Astrocyte of the spinal cord (primary cell): ENCODE results near the gene EPHA2.

Experiments
- DNase-seq: peaks from one replicate; pipeline ENCODE4 v3.0.0; 2011; ENCODE audit warnings: low read depth, low spot score
- H3K4me3 ChIP-seq: 2 replicates; pipeline ENCODE4 v1.5.1; 2011; ENCODE audit warnings: low read depth, mild to moderate bottlenecking, low read length, moderate library complexity
- in situ Hi-C: cut with HindIII; loops from 2 replicates; pipeline ENCODE4 v1.10.0; 2017; ENCODE audit warnings: low sequenced_read_pairs
- TF ChIP-seq, protein P1 (sequence below): IDR thresholded peaks from 2 replicates; pipeline ENCODE4 v1.5.1; 2012; ENCODE audit warnings: low read depth, mild to moderate bottlenecking, low read length, inconsistent platforms

Gene EPHA2

DNA sequence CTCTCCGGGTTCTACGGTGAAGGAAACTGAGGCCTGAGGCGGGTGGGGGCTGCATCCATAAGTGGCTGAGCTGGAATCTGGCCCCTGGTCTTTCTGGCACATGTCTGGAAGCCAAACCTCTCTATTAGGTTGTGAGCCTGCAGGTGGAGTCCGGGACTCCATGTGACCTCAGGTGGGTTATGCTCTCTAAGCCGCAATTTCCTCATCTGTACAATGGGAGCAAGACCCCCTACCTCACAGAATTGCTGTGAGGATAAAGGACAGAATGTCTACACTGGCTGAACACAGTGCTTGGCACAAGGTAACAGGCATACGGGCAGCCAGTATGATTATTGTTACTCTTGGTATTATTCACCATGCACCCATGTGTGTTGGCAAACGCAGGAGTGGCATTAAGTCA lies 6.7 kb downstream of the EPHA2 start:
- in situ Hi-C loops = no loop called here
- H3K4me3 ChIP-seq = no peak overlapping the region
- TF ChIP-seq, protein P1, sequence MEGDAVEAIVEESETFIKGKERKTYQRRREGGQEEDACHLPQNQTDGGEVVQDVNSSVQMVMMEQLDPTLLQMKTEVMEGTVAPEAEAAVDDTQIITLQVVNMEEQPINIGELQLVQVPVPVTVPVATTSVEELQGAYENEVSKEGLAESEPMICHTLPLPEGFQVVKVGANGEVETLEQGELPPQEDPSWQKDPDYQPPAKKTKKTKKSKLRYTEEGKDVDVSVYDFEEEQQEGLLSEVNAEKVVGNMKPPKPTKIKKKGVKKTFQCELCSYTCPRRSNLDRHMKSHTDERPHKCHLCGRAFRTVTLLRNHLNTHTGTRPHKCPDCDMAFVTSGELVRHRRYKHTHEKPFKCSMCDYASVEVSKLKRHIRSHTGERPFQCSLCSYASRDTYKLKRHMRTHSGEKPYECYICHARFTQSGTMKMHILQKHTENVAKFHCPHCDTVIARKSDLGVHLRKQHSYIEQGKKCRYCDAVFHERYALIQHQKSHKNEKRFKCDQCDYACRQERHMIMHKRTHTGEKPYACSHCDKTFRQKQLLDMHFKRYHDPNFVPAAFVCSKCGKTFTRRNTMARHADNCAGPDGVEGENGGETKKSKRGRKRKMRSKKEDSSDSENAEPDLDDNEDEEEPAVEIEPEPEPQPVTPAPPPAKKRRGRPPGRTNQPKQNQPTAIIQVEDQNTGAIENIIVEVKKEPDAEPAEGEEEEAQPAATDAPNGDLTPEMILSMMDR = no peak
- no peak for DNase-seq

DNA sequence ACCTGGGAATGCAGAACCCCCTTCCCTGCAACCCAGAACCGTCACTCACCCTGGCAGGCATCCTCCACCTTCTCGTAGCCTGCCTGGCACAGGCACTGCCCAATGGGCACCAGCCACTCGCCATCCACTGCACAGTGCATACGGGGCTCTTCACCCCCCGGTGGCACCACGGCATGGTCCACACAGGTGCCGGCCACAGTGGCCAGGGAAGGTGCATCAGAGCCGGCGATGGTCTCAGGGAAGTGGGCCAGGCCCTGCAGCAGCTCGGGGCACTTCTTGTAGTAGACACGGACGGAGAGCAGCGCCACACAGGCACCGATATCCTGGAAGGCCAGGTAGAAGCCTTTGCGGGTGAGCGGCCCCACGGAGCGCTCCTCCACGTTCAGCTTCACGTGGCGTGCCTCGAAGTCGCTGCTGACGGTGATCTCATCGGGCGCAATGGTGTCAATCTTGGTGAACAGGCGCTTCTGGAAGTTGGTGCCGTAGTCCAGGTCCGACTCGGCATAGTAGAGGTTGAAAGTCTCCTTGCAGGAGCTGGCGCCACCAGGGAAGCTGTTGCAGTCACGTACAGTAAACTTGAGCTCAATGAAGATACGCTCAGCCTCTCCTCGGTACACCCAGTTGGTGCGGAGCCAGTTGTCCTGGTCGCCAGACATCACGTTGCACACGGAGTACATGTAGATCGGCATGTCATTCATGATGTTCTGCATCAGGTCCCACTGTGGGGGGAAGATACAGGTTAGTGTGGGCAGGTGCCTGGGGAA lies 7.4 kb downstream of the EPHA2 start:
- DNase-seq = no peak
- in situ Hi-C loops = no loop called here
- no peak overlapping the region for H3K4me3 ChIP-seq
- TF ChIP-seq, protein P1 = no peak

DNA sequence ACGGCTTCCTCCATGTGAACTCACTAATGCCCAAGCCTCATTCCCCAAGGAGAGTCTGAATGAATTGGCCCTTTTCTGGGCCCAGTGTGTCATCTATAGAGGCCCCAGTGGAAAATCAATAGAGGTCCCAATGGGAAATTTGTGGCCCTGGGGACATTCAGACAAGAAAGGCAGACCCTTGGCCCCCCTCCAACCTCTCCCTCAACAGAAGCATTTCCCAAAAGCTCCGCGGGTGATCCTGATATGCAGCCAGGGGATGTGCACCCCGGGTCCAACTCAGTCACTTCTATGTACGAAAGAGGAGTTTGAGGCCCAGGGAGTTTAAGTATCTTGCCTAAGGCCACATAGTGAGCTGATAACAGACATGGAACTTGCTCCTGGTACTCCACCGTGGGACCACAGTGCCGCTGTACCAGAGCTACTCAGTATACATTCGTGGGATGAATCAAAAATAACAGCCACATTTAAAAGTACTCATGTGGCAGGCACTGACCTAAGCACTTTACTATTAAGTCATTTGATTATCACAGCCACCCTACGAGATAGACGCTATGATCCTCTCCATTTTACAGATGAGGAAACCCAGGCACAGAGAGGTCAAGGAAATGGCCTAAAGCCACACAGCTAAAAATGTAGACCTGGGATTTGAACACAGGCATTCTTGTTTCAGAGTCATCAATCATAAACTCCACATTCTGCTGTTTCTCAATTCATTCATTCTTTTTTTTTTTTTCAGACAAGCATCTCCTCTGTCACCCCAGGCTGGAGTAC lies 8.5 kb downstream of the EPHA2 start:
- in situ Hi-C loops = no loop called here

DNA sequence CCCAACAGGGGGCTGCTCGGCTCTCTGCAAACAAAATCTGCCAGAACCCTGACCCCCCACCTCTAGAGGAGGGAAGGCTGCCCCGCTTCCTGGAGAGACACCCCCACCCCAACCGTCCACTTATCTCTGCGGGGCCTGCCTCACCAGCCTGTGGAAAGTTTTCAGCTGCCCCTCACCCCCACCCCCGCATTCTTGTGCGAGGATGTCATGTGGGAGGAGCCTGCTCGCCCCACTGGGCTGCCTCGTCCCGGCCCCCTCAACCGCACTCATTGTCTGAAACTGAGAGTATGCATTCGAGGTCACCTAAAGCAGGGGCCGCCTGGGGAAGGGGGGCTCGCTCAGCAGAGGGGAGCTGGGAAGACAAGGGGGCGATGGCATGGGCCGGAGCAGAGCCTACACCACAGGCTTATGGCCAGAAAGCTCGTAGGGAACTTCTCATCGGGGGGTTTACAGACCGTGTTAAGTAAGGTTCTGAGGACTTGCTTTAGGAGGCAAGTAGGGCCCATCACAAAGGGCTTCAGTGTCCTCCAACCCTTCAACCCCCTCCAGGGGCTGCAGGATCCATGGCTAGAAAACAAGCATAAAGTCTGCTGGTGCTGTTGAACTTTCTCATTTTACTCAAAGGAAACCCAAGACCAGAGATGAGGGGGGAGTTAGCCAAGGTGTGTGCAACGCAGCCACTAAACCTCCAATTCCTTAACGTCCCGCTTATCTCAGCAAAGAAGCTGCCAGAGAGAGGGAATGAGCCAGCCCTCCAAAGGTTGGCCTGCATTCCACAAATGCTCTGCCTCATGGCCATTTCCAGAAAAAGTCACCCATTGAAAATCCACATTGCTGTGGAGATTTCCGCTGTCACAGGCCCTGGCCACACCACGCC lies 9.4 kb downstream of the EPHA2 start:
- DNase-seq = peak; percentile 95
- TF ChIP-seq, protein P1 = no peak
- in situ Hi-C loops = no loop called here
- peak overlapping the region; percentile 18 for H3K4me3 ChIP-seq

More for the DNA sequence above, 8.5 kb downstream of the EPHA2 start:
- TF ChIP-seq, protein P1 = no peak
- no peak for DNase-seq
- no peak overlapping the region for H3K4me3 ChIP-seq

DNA sequence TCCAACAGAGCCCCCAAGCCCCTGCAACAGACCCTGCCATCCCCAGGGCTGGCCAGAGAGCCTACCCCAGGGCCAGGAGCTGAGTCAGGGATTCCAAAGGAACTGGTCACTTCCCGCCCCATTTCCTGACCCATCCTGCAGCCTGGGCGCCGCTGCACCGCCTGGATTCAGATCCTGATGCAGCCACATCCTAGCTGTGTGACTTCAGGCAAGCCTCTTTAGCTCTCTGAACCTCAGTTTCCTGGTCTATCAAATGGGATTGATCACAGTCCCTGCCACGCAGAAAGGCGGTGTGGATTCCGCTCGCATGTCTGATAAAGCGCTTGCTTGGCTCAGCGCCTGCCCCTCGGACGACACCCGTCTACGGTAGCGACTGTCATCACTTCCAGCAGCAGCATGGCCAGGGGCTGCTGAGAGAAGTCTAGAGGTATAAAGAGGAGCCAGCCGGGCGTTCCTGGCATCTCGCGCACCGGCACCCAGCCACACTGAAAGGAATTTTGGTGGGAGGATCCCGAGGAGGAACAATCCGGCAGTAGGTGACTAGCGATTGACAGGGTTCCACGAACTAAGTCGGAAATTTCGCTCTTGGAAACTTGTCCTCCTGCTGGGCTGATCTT lies 10.1 kb downstream of the EPHA2 start:
- peak; percentile 94 for DNase-seq
- TF ChIP-seq, protein P1 = no peak
- in situ Hi-C loops = no loop called here
- H3K4me3 ChIP-seq = peak overlapping the region; percentile 18
